K562 (cell line): Measurements from ENCODE around the gene CFAP58. TPM values are rescaled to one million over a fixed set of nuclear protein-coding genes. Genes with fewer than 3 reads are reported as not detected.

Experiments used
- CCAR2 ChIP-seq: fragments of 200-400 bp; formaldehyde crosslinking; IDR thresholded peaks from 2 replicates; pipeline ENCODE4 v1.6.1; 2017; ENCODE audit warnings: mild to moderate bottlenecking, low read depth, low read length
- E2F1 ChIP-seq: sonication (generic); formaldehyde crosslinking; IDR thresholded peaks from 2 replicates; pipeline ENCODE4 v1.8.1; 2023; ENCODE audit warnings: mild to moderate bottlenecking, missing genetic modification reagents, moderate library complexity
- FOSL1 ChIP-seq: fragments of 200-800 bp; sonication (Bioruptor generic); conservative IDR thresholded peaks from 2 replicates; pipeline ENCODE4 v1.6.1; 2016; ENCODE audit warnings: missing genetic modification characterization, missing compliant biosample characterization
- HDAC8 ChIP-seq: fragments of 450-650 bp; IDR thresholded peaks from 2 replicates; pipeline ENCODE4 v1.6.1; 2016; ENCODE audit warnings: mild to moderate bottlenecking, missing genetic modification characterization, moderate library complexity, missing compliant biosample characterization
- KDM5B ChIP-seq: fragments of 200-600 bp; sonication (generic); IDR thresholded peaks from 2 replicates; pipeline ENCODE4 v1.6.1; 2012; ENCODE audit warnings: low read depth, mild to moderate bottlenecking, moderate library complexity, low read length, control low read depth, inconsistent platforms; ENCODE audit not compliant: insufficient replicate concordance
- NCOR1 ChIP-seq: fragments of 450-650 bp; IDR thresholded peaks from 2 replicates; pipeline ENCODE4 v1.6.1; 2016; ENCODE audit warnings: mild to moderate bottlenecking, moderate library complexity
- PRDM10 ChIP-seq: fragments of 450-650 bp; IDR thresholded peaks from 2 replicates; pipeline ENCODE4 v1.6.1; 2018; ENCODE audit not compliant: partially characterized antibody
- RBBP5 ChIP-seq: fragments of 200-600 bp; sonication (generic); IDR thresholded peaks from 2 replicates; pipeline ENCODE4 v1.6.1; 2012; ENCODE audit warnings: borderline replicate concordance, mild to moderate bottlenecking, low read length, control low read depth, inconsistent platforms; ENCODE audit not compliant: insufficient read depth, poor library complexity, severe bottlenecking
- RHOXF2B ChIP-seq: fragments of 250-450 bp; sonication (Bioruptor Pico); conservative IDR thresholded peaks from 2 replicates; pipeline ENCODE4 v1.5.1; 2021
- SNAPC5 ChIP-seq: fragments of 250-450 bp; sonication (Bioruptor Pico); IDR thresholded peaks from 2 replicates; pipeline ENCODE4 v1.8.0; 2021; ENCODE audit warnings: moderate library complexity, mild to moderate bottlenecking, inconsistent platforms
- TAF7 ChIP-seq: fragments of 450-650 bp; IDR thresholded peaks from 2 replicates; pipeline ENCODE4 v1.6.1; 2016; ENCODE audit warnings: missing genetic modification characterization, missing compliant biosample characterization
- TFAM ChIP-seq: fragments of 250-450 bp; sonication (Bioruptor Pico); conservative IDR thresholded peaks from 2 replicates; pipeline ENCODE4 v1.5.0; 2021; ENCODE audit warnings: mild to moderate bottlenecking, moderate library complexity
- YY1 ChIP-seq, 3 experiments: IDR thresholded peaks; 2 replicates each; pipeline ENCODE4 v1.6.1; 2011; ENCODE audit warnings: low read length in 2 of 3, mild to moderate bottlenecking in 2 of 3, moderate library complexity in 2 of 3, borderline replicate concordance in 1 of 3, control low read depth in 1 of 3, low read depth in 1 of 3; ENCODE audit not compliant: insufficient read depth in 3 of 3, insufficient replicate concordance in 2 of 3, control insufficient read depth in 1 of 3, insufficient read length in 1 of 3; ENCODE audit errors: extremely low read depth in 1 of 3
- ZFP30 ChIP-seq: fragments of 250-450 bp; sonication (Bioruptor Pico); IDR thresholded peaks from 2 replicates; pipeline ENCODE4 v1.8.0; 2022; ENCODE audit warnings: moderate library complexity, mild to moderate bottlenecking, inconsistent platforms, borderline replicate concordance
- ZNF121 ChIP-seq: sonication (generic); formaldehyde crosslinking; conservative IDR thresholded peaks from 2 replicates; pipeline ENCODE4 v1.8.0; 2022; ENCODE audit warnings: missing genetic modification reagents
- polyA plus RNA-seq, 8 experiments: library from polyadenylated mRNA; depleted of rRNA in 4 of 8; stranded (reverse) in 5 of 8; unstranded in 3 of 8; fragments of >200 nt; fragmentation: Nextera tagmentation in 2 of 8; fragmentation: Illumina TruSeq in 1 of 8; extraction: Ambion mirVana in 2 of 8; extraction: Trizol in 1 of 8; gene quantifications; 2 replicates each; pipeline versions ENCODE4 v1.2.1 to v1.2.3, GENCODE V29; 2011 to 2014; ENCODE audit warnings: inconsistent platforms in 1 of 8, missing spikeins in 1 of 8
- total RNA-seq, 7 experiments: library from RNA; depleted of rRNA in 6 of 7; stranded (reverse); fragments of >200 nt in 6 of 7; fragmentation: Illumina TruSeq in 2 of 7; extraction: Trizol in 2 of 7; gene quantifications; 2 replicates each; pipeline versions ENCODE4 v1.2.1 to v1.2.3, GENCODE V29; 2011 to 2021; ENCODE audit warnings: low replicate concordance in 1 of 7

Gene CFAP58
- total and polyA plus RNA-seq, 9 of the 15 experiments (the other 6 are each of a cell fraction or from before 2014, with no cell fraction given), result 0.08 to 2.0 (median 0.71) TPM

- TF ChIP-seq CCAR2, result no peak
- no peak for TF ChIP-seq PRDM10
- TF ChIP-seq TFAM (CRISPR knock-in tag), result no peak
- TF ChIP-seq KDM5B, result no peak
- TF ChIP-seq RBBP5, result peak; percentile 28
- TF ChIP-seq YY1 (IDR thresholded peaks at IDR 0.05; ENCODE audit: borderline replicate concordance in 1 of 3, control insufficient read depth in 1 of 3, extremely low read depth in 1 of 3, insufficient read depth in 3 of 3, insufficient read length in 1 of 3, insufficient replicate concordance in 2 of 3, low read depth in 1 of 3, low read length in 2 of 3), result no peak
- no peak for TF ChIP-seq RHOXF2B (CRISPR knock-in tag)
- no peak for TF ChIP-seq ZFP30 (CRISPR knock-in tag)
- TF ChIP-seq NCOR1, result peak; percentile 85
- TF ChIP-seq HDAC8, result no peak
- TF ChIP-seq E2F1 (CRISPR knock-in tag), result no peak
- no peak for TF ChIP-seq ZNF121 (CRISPR knock-in tag)
- no peak for TF ChIP-seq SNAPC5 (CRISPR knock-in tag)
- no peak for TF ChIP-seq FOSL1 (tag)
- TF ChIP-seq TAF7, result no peak
These were observed 13.5 kb upstream of the CFAP58 start (continued) for GRCh38 chr10:104340111-104340526.
